IMR-90 (cell line): Measurements from ENCODE around the gene DOCK2. TPM values are rescaled to one million over a fixed set of nuclear protein-coding genes. Genes with fewer than 3 reads are reported as not detected.

ENCODE experiments used
- ATAC-seq: fragments of 200-7000 bp; cut with Tn5 transposase; 2 replicates; pipeline ENCODE4 v1.9.1; 2020; ENCODE audit warnings: low read depth, mild to moderate bottlenecking, moderate library complexity
- BruUV-seq: library from RNA; stranded (reverse); fragments of 400-500 nt; replicated peaks from 2 replicates; lab custom pipeline; 2021; lab: Mats Ljungman, UMichigan
- CTCF ChIA-PET: fragments of 300-600 bp; formaldehyde crosslinking; extraction: SDS; loops from one replicate; lab custom pipeline; 2021; ENCODE audit warnings: antibody characterized with exemption; lab: Yijun Ruan, JAX
- POLR2A ChIA-PET: fragments of 300-600 bp; sonication (Branson Sonifier 250); formaldehyde crosslinking; loops from one replicate; lab custom pipeline; 2022; ENCODE audit warnings: antibody characterized with exemption; ENCODE audit not compliant: unreplicated experiment; lab: Charles Lee
- DNase-seq: peaks from one replicate; pipeline ENCODE4 v3.0.0; 2013
- H2AFZ ChIP-seq: replicated peaks from 2 replicates; pipeline ENCODE3; 2013; ENCODE audit warnings: low read length, mild to moderate bottlenecking; ENCODE audit not compliant: poor library complexity
- H2AK5ac ChIP-seq: 2 replicates; pipeline ENCODE4 v1.6.1; 2013; ENCODE audit warnings: low read depth, low read length, inconsistent platforms
- H2AK9ac ChIP-seq: replicated peaks from 2 replicates; pipeline ENCODE3; 2013; ENCODE audit warnings: mild to moderate bottlenecking, low read depth, low read length, moderate library complexity; ENCODE audit not compliant: poor library complexity
- H2BK120ac ChIP-seq: 2 replicates; pipeline ENCODE4 v1.6.1; 2013; ENCODE audit warnings: low read depth, low read length, inconsistent platforms
- H2BK15ac ChIP-seq: 3 replicates; pipeline ENCODE4 v1.6.1; 2013; ENCODE audit warnings: low read depth, low read length, inconsistent platforms
- H2BK20ac ChIP-seq: 2 replicates; pipeline ENCODE4 v1.6.1; 2013; ENCODE audit warnings: low read depth, mild to moderate bottlenecking, inconsistent platforms, low read length, moderate library complexity
- H2BK5ac ChIP-seq: 2 replicates; pipeline ENCODE4 v1.6.1; 2013; ENCODE audit warnings: mild to moderate bottlenecking, low read depth, low read length, inconsistent platforms; ENCODE audit not compliant: poor library complexity, severe bottlenecking
- H3K14ac ChIP-seq: replicated peaks from 2 replicates; pipeline ENCODE4 v1.6.1; 2013; ENCODE audit warnings: low read depth, low read length, inconsistent platforms
- H3K18ac ChIP-seq: 2 replicates; pipeline ENCODE4 v1.6.1; 2013; ENCODE audit warnings: low read depth, low read length, control low read depth
- H3K23ac ChIP-seq: 2 replicates; pipeline ENCODE4 v1.6.1; 2013; ENCODE audit warnings: low read depth, low read length, inconsistent platforms
- H3K27ac ChIP-seq: 2 replicates; pipeline ENCODE4 v1.5.1; 2013; ENCODE audit warnings: mild to moderate bottlenecking, control low read depth, low read length; ENCODE audit not compliant: insufficient read depth
- H3K27me3 ChIP-seq: 2 replicates; pipeline ENCODE4 v1.6.1; 2013; ENCODE audit warnings: low read length; ENCODE audit not compliant: control insufficient read depth, insufficient read depth
- H3K36me3 ChIP-seq: 2 replicates; pipeline ENCODE4 v1.6.1; 2013; ENCODE audit warnings: low read length, mixed read lengths; ENCODE audit not compliant: control insufficient read depth, insufficient read depth
- H3K4ac ChIP-seq: 2 replicates; pipeline ENCODE4 v1.6.1; 2013; ENCODE audit warnings: low read depth, low read length, inconsistent platforms
- H3K4me1 ChIP-seq: 2 replicates; pipeline ENCODE4 v1.6.1; 2013; ENCODE audit warnings: low read length, mixed read lengths; ENCODE audit not compliant: control insufficient read depth, insufficient read depth
- H3K4me2 ChIP-seq: 2 replicates; pipeline ENCODE4 v1.6.1; 2013; ENCODE audit warnings: low read depth, mild to moderate bottlenecking, control low read depth, low read length, moderate library complexity
- H3K4me3 ChIP-seq: 2 replicates; pipeline ENCODE4 v1.5.1; 2013; ENCODE audit warnings: low read depth, mild to moderate bottlenecking, control low read depth, low read length, moderate library complexity; ENCODE audit not compliant: insufficient read depth
- H3K56ac ChIP-seq: 2 replicates; pipeline ENCODE4 v1.6.1; 2013; ENCODE audit warnings: low read length, inconsistent platforms; ENCODE audit not compliant: insufficient read depth; ENCODE audit errors: extremely low read depth
- H3K79me1 ChIP-seq, 2 experiments: 2 replicates each; pipeline ENCODE4 v1.6.1; 2013; ENCODE audit warnings: low read length in 2 of 2, inconsistent platforms in 1 of 2, low read depth in 1 of 2
- H3K9ac ChIP-seq: 2 replicates; pipeline ENCODE4 v1.6.1; 2013; ENCODE audit warnings: low read depth, low read length, control low read depth
- H3K9me1 ChIP-seq: 2 replicates; pipeline ENCODE4 v1.6.1; 2013; ENCODE audit warnings: low read length, inconsistent platforms; ENCODE audit not compliant: insufficient read depth
- H3K9me3 ChIP-seq: 2 replicates; pipeline ENCODE4 v1.6.1; 2013; ENCODE audit warnings: low read length; ENCODE audit not compliant: control insufficient read depth, insufficient read depth
- H4K20me1 ChIP-seq: 2 replicates; pipeline ENCODE4 v1.6.1; 2013; ENCODE audit warnings: low read length, inconsistent platforms; ENCODE audit not compliant: insufficient read depth
- H4K5ac ChIP-seq: 2 replicates; pipeline ENCODE4 v1.6.1; 2013; ENCODE audit warnings: mild to moderate bottlenecking, low read depth, low read length, control low read depth
- H4K8ac ChIP-seq, 2 experiments: 2 replicates each; pipeline ENCODE4 v1.6.1; 2013; ENCODE audit warnings: low read depth in 2 of 2, low read length in 2 of 2, control low read depth in 1 of 2, inconsistent platforms in 1 of 2
- H4K91ac ChIP-seq: 2 replicates; pipeline ENCODE4 v1.6.1; 2013; ENCODE audit warnings: low read depth, low read length, inconsistent platforms; ENCODE audit not compliant: insufficient read depth
- CEBPB ChIP-seq: IDR thresholded peaks from 2 replicates; pipeline ENCODE4 v1.6.1; 2012; ENCODE audit warnings: low read depth, low read length, improper control_type of control experiment
- MAFK ChIP-seq: IDR thresholded peaks from 2 replicates; pipeline ENCODE4 v1.6.1; 2012; ENCODE audit warnings: low read depth, low read length, improper control_type of control experiment
- WGBS, 2 experiments: methylation state at CpG; one replicate each; pipeline versions ENCODE4 v1.1.5 to v1.1.7; 2013; ENCODE audit warnings: missing lambda C conversion rate in 2 of 2; ENCODE audit not compliant: insufficient read length in 1 of 2; ENCODE audit errors: extremely low coverage in 2 of 2; 5-methylcytosine and 5-hydroxymethylcytosine counted together
- dilution Hi-C: fragments of 300-500 bp; cut with HindIII; formaldehyde crosslinking; loops from one replicate; pipeline ENCODE4 v1.14.3; 2018; ENCODE audit warnings: low sequenced_read_pairs; ENCODE audit not compliant: unreplicated experiment
- in situ Hi-C: fragments of 300-500 bp; cut with MboI; formaldehyde crosslinking; loops from 3 replicates; pipeline ENCODE4 v1.14.3; 2019; ENCODE audit warnings: low sequenced_read_pairs, inconsistent platforms, mixed read lengths
- intact Hi-C: fragments of 100-400 bp; cut with micrococcal nuclease; formaldehyde crosslinking; loops from 2 replicates; pipeline ENCODE4 v1.10.0; 2022
- polyA plus RNA-seq, 3 experiments: library from polyadenylated mRNA; depleted of rRNA; stranded (reverse); fragments of >200 nt; gene quantifications; 2 replicates each; pipeline ENCODE4 v1.2.3, GENCODE V29; 2012; ENCODE audit warnings: low replicate concordance in 1 of 3
- total RNA-seq: library from RNA; depleted of rRNA; stranded (reverse); fragments of >200 nt; gene quantifications from 2 replicates; pipeline ENCODE4 v1.2.3, GENCODE V29; 2012

The DOCK2 gene
- total and polyA plus RNA-seq, 2 of the 4 experiments (the other 2 are of a cell fraction) = 0.72 to 3.0 TPM

GRCh38 chr5:169875091-169875728 is 238.1 kb downstream of the DOCK2 start:
- Histone ChIP-seq H3K9ac (no peak overlapping the region), H2AK9ac (no peak overlapping the region), H4K20me1 (no peaks in the 10 kb centered on the region), H4K91ac (no peak overlapping the region; the same call in 1 of the 2 replicates), H3K79me1 (0 out of 4 replicates have a peak, but pooled peaks cover 0 to 8% of the 10 kb centered on the region in 2 experiments), H2BK20ac (no peak overlapping the region; the same call in 1 of the 2 replicates), H3K4me1 (peaks cover 9% of the 10 kb centered on the region), H3K56ac (no peak overlapping the region), H2BK120ac (no peak overlapping the region), H3K36me3 (peaks cover 1% of the 10 kb centered on the region; the same call in 1 of the 2 replicates), H2AK5ac (peak overlapping the region; percentile 15; the same call in 1 of the 2 replicates), H2AFZ (no peak overlapping the region), H3K23ac (no peak overlapping the region; the same call in 1 of the 2 replicates), H3K4ac (no peak overlapping the region; the same call in 1 of the 2 replicates), H3K18ac (no peak overlapping the region), H3K9me1 (0 out of 2 replicates have a peak, but pooled peaks cover 3% of the 10 kb centered on the region), H2BK15ac (no peak overlapping the region), H2BK5ac (peak overlapping the region; percentile 47), H4K8ac (peak overlapping the region in 1 of 2 experiments; percentile 27; a peak in 1 of 4 replicates), H4K5ac (no peak overlapping the region), H3K4me2 (no peak overlapping the region), H3K14ac (no peak overlapping the region), H3K27ac (no peak overlapping the region), H3K9me3 (no peaks in the 10 kb centered on the region), H3K27me3 (no peaks in the 10 kb centered on the region), H3K4me3 (no peak overlapping the region)
- TF ChIP-seq MAFK (no peak), CEBPB (peak; percentile 58; the same call in 1 of the 2 replicates)
- DNase-seq = peak; percentile 23
- WGBS, 2 experiments = 75% methylated on average over 2 of the region's 8 CpGs; no CpG with 5 or more reads in 1 of the 2 experiments
- intact Hi-C loops = no loop called here
- POLR2A ChIA-PET = no interaction called here
- in situ Hi-C loops = no loop called here
- BruUV-seq = no TSS peak
- ATAC-seq = peak; percentile 55
- dilution Hi-C loops = no loop called here
- CTCF ChIA-PET = interaction anchor here (3.2 kb wide), 1 partner anchor 105 kb away, joined by 16 read pairs; the partner anchor contains the start of gene INSYN2B
